WTC11 (cell line): ENCODE measurements around the gene FBLL1. TPM values are rescaled to one million over a fixed set of nuclear protein-coding genes. Genes with fewer than 3 reads are reported as not detected.
A peak's percentile ranks its signal among the peaks of the same experiment; 100 is the strongest.

Source experiments
- ATAC-seq: fragments of 200-7000 bp; cut with Tn5 transposase; 2 replicates; pipeline ENCODE4 v1.10.0; 2021; ENCODE audit warnings: mild to moderate bottlenecking, moderate library complexity
- CTCF ChIA-PET: fragments of 300-600 bp; sonication (Branson Sonifier 250); formaldehyde crosslinking; loops from one replicate; lab custom pipeline; 2021; ENCODE audit warnings: antibody characterized with exemption; lab: Charles Lee
- POLR2A ChIA-PET: fragments of 350-600 bp; sonication (Branson Sonifier 250); formaldehyde crosslinking; loops from one replicate; lab custom pipeline; 2021; ENCODE audit warnings: antibody characterized with exemption; lab: Charles Lee
- DNase-seq: peaks from one replicate; pipeline ENCODE4 v3.0.0; 2021; ENCODE audit warnings: low spot score
- H3K27ac Mint-ChIP-seq: 2 replicates; pipeline ENCODE4 v1.8.0; 2021; ENCODE audit warnings: mixed read lengths
- H3K27me3 Mint-ChIP-seq: 2 replicates; pipeline ENCODE4 v1.8.0; 2021; ENCODE audit warnings: low read depth, mild to moderate bottlenecking, moderate library complexity, mixed read lengths
- H3K36me3 Mint-ChIP-seq: 2 replicates; pipeline ENCODE4 v1.8.0; 2021; ENCODE audit warnings: mixed read lengths
- H3K4me1 Mint-ChIP-seq: 2 replicates; pipeline ENCODE4 v1.8.0; 2022; ENCODE audit warnings: mixed read lengths
- H3K4me3 Mint-ChIP-seq: 2 replicates; pipeline ENCODE4 v1.8.0; 2021; ENCODE audit warnings: mild to moderate bottlenecking, moderate library complexity, mixed read lengths
- H3K9me3 Mint-ChIP-seq: 2 replicates; pipeline ENCODE4 v1.8.0; 2021; ENCODE audit warnings: mixed read lengths
- AFF4 ChIP-seq: sonication (generic); formaldehyde crosslinking; IDR thresholded peaks from 2 replicates; pipeline ENCODE4 v1.8.1; 2023; ENCODE audit warnings: mild to moderate bottlenecking, missing genetic modification reagents, borderline replicate concordance
- ARID4B ChIP-seq: sonication (generic); formaldehyde crosslinking; IDR thresholded peaks from 2 replicates; pipeline ENCODE4 v1.8.0; 2023; ENCODE audit warnings: missing genetic modification reagents, mild to moderate bottlenecking, borderline replicate concordance
- ATF1 ChIP-seq: sonication (generic); formaldehyde crosslinking; IDR thresholded peaks from 2 replicates; pipeline ENCODE4 v1.8.1; 2023; ENCODE audit warnings: mild to moderate bottlenecking, moderate library complexity, missing genetic modification reagents
- E2F1 ChIP-seq: sonication (generic); formaldehyde crosslinking; IDR thresholded peaks from 2 replicates; pipeline ENCODE4 v1.8.0; 2022; ENCODE audit warnings: mild to moderate bottlenecking, missing genetic modification reagents
- ETV6 ChIP-seq: sonication (generic); formaldehyde crosslinking; IDR thresholded peaks from 2 replicates; pipeline ENCODE4 v1.8.1; 2022; ENCODE audit warnings: mild to moderate bottlenecking, missing genetic modification reagents
- FOXK1 ChIP-seq: sonication (generic); formaldehyde crosslinking; IDR thresholded peaks from 2 replicates; pipeline ENCODE4 v1.8.0; 2022; ENCODE audit warnings: mild to moderate bottlenecking, moderate library complexity, missing genetic modification reagents
- FOXP4 ChIP-seq: sonication (generic); formaldehyde crosslinking; IDR thresholded peaks from 2 replicates; pipeline ENCODE4 v1.8.0; 2022; ENCODE audit warnings: mild to moderate bottlenecking, missing genetic modification reagents
- HMGXB4 ChIP-seq: sonication (generic); formaldehyde crosslinking; IDR thresholded peaks from 2 replicates; pipeline ENCODE4 v1.8.1; 2023; ENCODE audit warnings: mild to moderate bottlenecking, moderate library complexity, missing genetic modification reagents
- JAZF1 ChIP-seq: fragments of 250-450 bp; sonication (Bioruptor Pico); IDR thresholded peaks from 2 replicates; pipeline ENCODE4 v1.9.0; 2021; ENCODE audit warnings: moderate library complexity, mild to moderate bottlenecking, inconsistent platforms
- JUN ChIP-seq: sonication (generic); formaldehyde crosslinking; IDR thresholded peaks from 2 replicates; pipeline ENCODE4 v1.8.0; 2023; ENCODE audit warnings: mild to moderate bottlenecking, missing genetic modification reagents
- NFATC4 ChIP-seq: fragments of 250-450 bp; sonication (Bioruptor Pico); IDR thresholded peaks from 2 replicates; pipeline ENCODE4 v1.9.0; 2021; ENCODE audit warnings: mild to moderate bottlenecking
- OVOL2 ChIP-seq: fragments of 250-450 bp; sonication (Bioruptor Pico); IDR thresholded peaks from 2 replicates; pipeline ENCODE4 v1.9.0; 2021; ENCODE audit warnings: mild to moderate bottlenecking, borderline replicate concordance
- SOX15 ChIP-seq: fragments of 250-450 bp; sonication (Bioruptor Pico); IDR thresholded peaks from 2 replicates; pipeline ENCODE4 v1.9.0; 2021; ENCODE audit warnings: mild to moderate bottlenecking
- TEAD4 ChIP-seq: sonication (generic); formaldehyde crosslinking; IDR thresholded peaks from 2 replicates; pipeline ENCODE4 v1.8.0; 2022; ENCODE audit warnings: mild to moderate bottlenecking, missing genetic modification reagents
- USF1 ChIP-seq: sonication (generic); formaldehyde crosslinking; IDR thresholded peaks from 2 replicates; pipeline ENCODE4 v1.8.0; 2022; ENCODE audit warnings: mild to moderate bottlenecking, missing genetic modification reagents
- USF2 ChIP-seq: sonication (generic); formaldehyde crosslinking; IDR thresholded peaks from 2 replicates; pipeline ENCODE4 v1.8.1; 2023; ENCODE audit warnings: mild to moderate bottlenecking, missing genetic modification reagents, moderate library complexity
- ZMAT4 ChIP-seq: fragments of 250-450 bp; sonication (Bioruptor Pico); IDR thresholded peaks from 2 replicates; pipeline ENCODE4 v1.9.0; 2021; ENCODE audit warnings: mild to moderate bottlenecking
- ZNF121 ChIP-seq: sonication (generic); formaldehyde crosslinking; IDR thresholded peaks from 2 replicates; pipeline ENCODE4 v1.8.0; 2023; ENCODE audit warnings: missing genetic modification reagents
- ZNF396 ChIP-seq: fragments of 250-450 bp; sonication (Bioruptor Pico); IDR thresholded peaks from 2 replicates; pipeline ENCODE4 v1.8.0; 2021; ENCODE audit warnings: mild to moderate bottlenecking, moderate library complexity, borderline replicate concordance
- ZNF416 ChIP-seq: fragments of 250-450 bp; sonication (Bioruptor Pico); IDR thresholded peaks from 2 replicates; pipeline ENCODE4 v1.9.0; 2021; ENCODE audit warnings: mild to moderate bottlenecking, inconsistent platforms
- ZNF423 ChIP-seq: fragments of 250-450 bp; sonication (Bioruptor Pico); IDR thresholded peaks from 2 replicates; pipeline ENCODE4 v2.1.2; 2022; ENCODE audit warnings: mild to moderate bottlenecking, moderate library complexity
- total RNA-seq: library from RNA; stranded (reverse); gene quantifications from 3 replicates; pipeline ENCODE4 v1.2.3, GENCODE V29; 2021

The FBLL1 gene
- total RNA-seq, 1 experiment from 2014 or later, result 5.3 TPM

- CTCF ChIA-PET, result interaction anchor here (0.7 kb wide), 1 partner anchor 123 kb away, joined by 3 read pairs; no protein-coding TSS in a partner anchor
- H3K9me3 Mint-ChIP-seq, result no peaks in the 10 kb centered on the region
- H3K27me3 Mint-ChIP-seq, result no peaks in the 10 kb centered on the region
- H3K27ac Mint-ChIP-seq, result no peak overlapping the region
- TF ChIP-seq TEAD4 (CRISPR knock-in tag), result no peak
- TF ChIP-seq HMGXB4 (CRISPR knock-in tag), result no peak
- no peak for TF ChIP-seq JAZF1
- no peak for TF ChIP-seq SOX15 (CRISPR knock-in tag)
- TF ChIP-seq JUN, result no peak
- TF ChIP-seq AFF4 (CRISPR knock-in tag), result no peak
- TF ChIP-seq USF1 (CRISPR knock-in tag), result no peak
- TF ChIP-seq ZNF396 (CRISPR knock-in tag), result no peak
- no peak for TF ChIP-seq ZNF121 (CRISPR knock-in tag)
- no peak for TF ChIP-seq ETV6 (CRISPR knock-in tag)
- TF ChIP-seq ZMAT4 (CRISPR knock-in tag), result no peak
- no peak for DNase-seq
- peaks cover 70% of the 10 kb centered on the region for H3K36me3 Mint-ChIP-seq
- no peaks in the 10 kb centered on the region for H3K4me1 Mint-ChIP-seq
- H3K4me3 Mint-ChIP-seq, result no peak overlapping the region
- POLR2A ChIA-PET, result interaction anchor here (0.6 kb wide), 1 partner anchor 347 kb away, joined by 3 read pairs; no protein-coding TSS in a partner anchor
- no peak for ATAC-seq
Measured at GRCh38 chr5:168557389-168557788, 28.3 kb downstream of the FBLL1 start.

GRCh38 chr5:168562279-168562678 is 33.2 kb downstream of the FBLL1 start:
- no peak overlapping the region for H3K4me3 Mint-ChIP-seq
- peaks cover 3% of the 10 kb centered on the region; the same call in 1 of the 2 replicates for H3K4me1 Mint-ChIP-seq
- DNase-seq (no peak), ATAC-seq (no peak)
- ChIA-PET POLR2A (no interaction called here), CTCF (no interaction called here)
- H3K36me3 Mint-ChIP-seq, result peaks cover 55% of the 10 kb centered on the region
- no peaks in the 10 kb centered on the region for H3K27me3 Mint-ChIP-seq
- no peaks in the 10 kb centered on the region for H3K9me3 Mint-ChIP-seq
- H3K27ac Mint-ChIP-seq, result 0 out of 2 replicates have a peak overlapping the region, but pooled peaks have one; percentile 0
- TF ChIP-seq ARID4B, result no peak
- TF ChIP-seq FOXK1, result no peak
- TF ChIP-seq JAZF1, result no peak
- TF ChIP-seq USF2 (CRISPR knock-in tag), result no peak
- TF ChIP-seq OVOL2 (CRISPR knock-in tag), result no peak
- TF ChIP-seq NFATC4 (CRISPR knock-in tag), result no peak
- no peak for TF ChIP-seq ATF1 (CRISPR knock-in tag)
- TF ChIP-seq ZNF416 (CRISPR knock-in tag), result no peak
- TF ChIP-seq FOXP4 (CRISPR knock-in tag), result no peak
- no peak for TF ChIP-seq E2F1
- TF ChIP-seq ZNF423 (CRISPR knock-in tag), result no peak
